ENCODE data around the gene DMRTB1.
"Not testable (repeated sequence)": the region's sequence is repeated elsewhere in the genome, so short reads cannot be mapped to it uniquely, and the experiment has no call there.

GRCh38 chr1:53434405-53435007 lies 24.7 kb upstream of the DMRTB1 start:
- TF ChIP-seq CTCF (conservative IDR thresholded peaks at IDR 0.05; ENCODE audit: low read depth, low read length); EZH2 (IDR thresholded peaks at IDR 0.05; ENCODE audit: low read length, unreplicated experiment): not testable (repeated sequence)

All from PC-3 (cell line).